HG03469 (cell line): Measurements from ENCODE around the gene GGT7.
A peak's percentile ranks its signal among the peaks of the same experiment; 100 is the strongest.
"Not testable (repeated sequence)": the region's sequence is repeated elsewhere in the genome, so short reads cannot be mapped to it uniquely, and the experiment has no call there.

Experiments used
- ATAC-seq: cut with Tn5 transposase; IDR thresholded peaks from one replicate; pipeline ENCODE4 v1.9.1; 2021; ENCODE audit warnings: mild to moderate bottlenecking, moderate library complexity, moderate number of reproducible peaks; ENCODE audit not compliant: unreplicated experiment

Gene GGT7

DNA sequence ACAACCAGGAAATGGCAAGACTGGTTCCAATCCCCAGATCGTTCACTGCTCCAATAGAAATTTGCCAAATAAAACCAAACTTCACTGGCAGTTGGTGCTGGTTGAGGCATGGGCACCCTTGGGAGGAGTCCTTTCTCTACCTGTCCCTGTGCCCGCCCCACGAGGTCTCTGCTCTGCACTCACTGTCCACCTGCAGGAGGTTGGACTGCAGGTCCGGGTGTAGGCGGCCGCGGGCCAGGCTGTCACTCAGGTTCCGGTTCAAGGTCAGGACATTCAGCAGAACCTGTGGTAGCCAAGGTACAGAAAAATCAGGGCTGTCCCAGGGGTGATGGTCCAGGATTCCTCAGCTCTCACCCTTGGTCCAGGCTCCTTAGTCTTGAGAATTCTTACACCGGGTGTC, 22.9 kb downstream of the GGT7 start:
- ATAC-seq = no peak

- no peak for ATAC-seq
Measured at GRCh38 chr20:34848597-34848996, 24.1 kb downstream of the GGT7 start.

- no peak for ATAC-seq
Measured at GRCh38 chr20:34843421-34843820, 29.2 kb downstream of the GGT7 start.

GRCh38 chr20:34842143-34842542, 30.5 kb downstream of the GGT7 start:
- ATAC-seq = no peak

DNA sequence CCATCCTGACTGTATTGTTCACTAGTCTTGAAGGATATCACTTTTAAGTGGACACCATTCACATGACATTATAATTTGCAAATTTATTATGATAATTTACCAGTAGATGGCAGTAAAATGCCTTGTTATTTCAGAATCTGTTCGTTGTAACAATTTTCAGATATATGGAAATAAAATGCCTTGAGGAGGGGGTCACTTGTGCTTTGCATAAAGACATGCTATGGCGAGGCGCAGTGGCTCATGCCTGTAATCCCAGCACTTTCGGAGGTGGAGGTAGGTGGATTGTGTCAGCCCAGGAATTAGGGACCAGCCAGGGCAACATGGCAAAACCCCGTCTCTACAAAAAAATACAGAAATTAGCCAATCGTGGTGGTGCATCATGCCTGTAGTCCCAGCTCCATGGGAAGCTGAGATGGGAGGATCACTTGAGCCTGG, 38.2 kb downstream of the GGT7 start:
- no peak for ATAC-seq

- ATAC-seq = no peak
Measured at GRCh38 chr20:34831936-34832335, 40.7 kb downstream of the GGT7 start.

GRCh38 chr20:34829191-34829590, 43.5 kb downstream of the GGT7 start:
- no peak for ATAC-seq

DNA sequence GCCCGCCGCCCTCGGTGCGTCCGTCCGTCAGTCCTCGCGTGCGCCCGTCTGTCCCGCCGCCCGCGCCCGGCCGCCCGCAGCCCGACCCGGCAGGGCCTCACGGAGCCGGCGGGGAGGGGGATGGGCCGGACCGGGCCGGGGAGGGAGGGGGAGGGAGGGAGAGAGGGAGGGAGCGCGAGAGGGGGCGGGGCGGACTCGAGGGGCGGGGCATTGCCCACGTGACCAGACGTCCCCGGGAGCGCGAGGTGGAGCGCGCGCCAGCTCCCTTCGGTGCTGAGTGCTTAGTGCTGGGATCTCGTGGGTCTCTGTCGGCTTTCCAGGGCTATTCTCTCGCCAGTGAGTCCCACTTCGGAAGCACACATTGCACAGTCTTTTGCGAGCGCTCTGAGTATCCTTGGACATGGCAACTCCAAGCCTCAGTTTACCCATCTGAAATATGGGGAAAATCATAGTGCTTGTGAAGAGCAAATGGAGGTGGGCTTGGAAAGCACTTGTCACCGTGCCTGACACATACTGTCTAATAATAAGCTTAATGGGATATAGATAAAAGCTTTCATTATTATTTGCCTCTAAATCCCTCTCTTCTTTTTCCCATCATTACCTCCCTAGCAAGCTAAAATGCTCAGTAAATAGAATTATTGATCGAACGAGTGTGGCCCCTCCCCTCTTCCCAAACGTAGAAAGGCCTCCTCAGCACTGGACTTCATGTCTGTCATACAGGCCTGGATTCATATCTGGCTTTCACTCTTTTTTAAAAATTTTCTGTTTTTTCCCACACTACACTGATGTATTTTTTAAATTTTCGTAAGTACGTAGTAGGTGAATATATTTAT, 46.9 kb downstream of the GGT7 start, which contains the start of gene NCOA6:
Gene NCOA6 (minus strand): TSS at position 122 of the 833 bp plus-strand sequence. CDS start 43,296 bp downstream, outside the sequence.
- ATAC-seq = peak; percentile 28

GRCh38 chr20:34824806-34825529, 47.7 kb downstream of the GGT7 start:
- peak; percentile 43 for ATAC-seq

DNA sequence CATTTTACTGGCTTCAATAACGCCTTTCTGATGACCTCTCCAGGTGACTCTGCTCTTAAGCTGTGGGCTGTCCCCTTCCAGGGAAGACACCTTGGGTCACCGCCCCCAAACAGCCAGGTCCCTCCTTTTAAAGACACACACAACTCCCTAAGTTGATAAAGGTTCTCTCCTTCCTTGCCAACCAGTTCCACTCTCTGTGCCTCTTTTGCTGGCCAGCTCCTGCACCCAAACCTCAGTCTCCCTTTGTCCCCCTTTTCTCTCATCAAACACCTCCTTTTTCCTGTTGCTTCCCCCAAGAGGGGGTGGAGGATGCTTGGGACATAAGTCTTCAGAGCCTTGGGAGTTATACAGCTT, 48.2 kb downstream of the GGT7 start:
- peak; percentile 36 for ATAC-seq

DNA sequence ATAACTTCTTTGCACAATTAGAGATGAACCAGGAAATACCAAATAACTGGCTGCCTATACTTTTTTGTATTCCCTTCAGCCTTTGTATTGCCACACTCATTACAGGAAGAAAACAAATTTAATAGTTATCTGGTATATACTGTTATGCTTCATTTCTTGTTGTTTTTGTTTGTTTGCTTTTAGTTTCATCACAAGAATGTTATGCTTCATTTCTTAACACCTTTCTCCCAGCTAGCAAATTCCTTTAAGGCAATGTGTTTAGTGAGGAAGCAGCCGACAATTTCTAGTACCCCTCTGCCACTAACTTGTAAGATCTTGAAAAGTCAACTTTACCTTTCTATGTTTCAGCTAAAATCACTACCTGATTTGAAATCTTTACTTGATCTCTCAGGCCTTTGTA, 48.6 kb downstream of the GGT7 start:
- ATAC-seq = no peak

- no peak for ATAC-seq
Measured at GRCh38 chr20:34820805-34821578, 51.7 kb downstream of the GGT7 start.

DNA sequence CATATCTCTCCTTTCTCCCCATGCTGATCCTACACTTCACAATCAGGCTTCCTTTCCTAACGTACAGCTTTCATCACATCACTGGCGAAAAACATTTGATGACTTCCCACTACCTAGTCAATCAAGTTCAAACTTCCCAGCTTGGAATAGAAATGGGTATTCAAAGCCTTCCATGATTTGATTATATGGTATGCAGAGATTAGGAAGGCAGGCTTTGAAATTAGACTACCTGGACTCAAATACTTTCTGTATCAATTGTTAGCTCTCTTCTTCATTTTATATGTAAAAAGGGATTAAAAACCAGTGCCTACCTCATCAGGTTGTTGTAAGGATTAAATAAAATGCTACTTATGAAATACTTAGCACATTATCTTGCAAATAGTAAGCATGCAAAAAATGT, 54.9 kb downstream of the GGT7 start:
- ATAC-seq = no peak

- no peak for ATAC-seq
Measured at GRCh38 chr20:34817072-34817471, 55.6 kb downstream of the GGT7 start.

DNA sequence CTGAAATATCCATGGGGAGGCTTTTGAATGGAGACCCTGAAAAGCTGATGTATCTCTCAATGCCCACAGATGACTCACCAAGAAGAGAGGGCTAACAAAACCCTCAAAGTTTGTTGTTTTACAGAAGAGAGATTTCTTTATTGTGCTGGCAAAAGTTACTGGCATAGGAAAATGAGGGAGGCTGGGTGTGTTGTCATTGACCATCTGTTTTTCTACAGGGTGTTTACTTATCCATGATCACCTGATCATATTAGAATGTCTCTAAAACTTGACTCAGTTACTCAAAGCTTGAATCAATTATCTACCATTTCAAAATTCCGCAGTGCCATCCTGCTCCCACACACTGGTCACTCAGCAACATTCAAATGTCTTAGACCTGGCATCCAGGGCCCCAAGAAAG, 57.0 kb downstream of the GGT7 start:
- ATAC-seq = no peak

GRCh38 chr20:34808583-34808982, 64.1 kb downstream of the GGT7 start:
- ATAC-seq = no peak

GRCh38 chr20:34807944-34808465, 64.7 kb downstream of the GGT7 start:
- ATAC-seq = not testable (repeated sequence)

GRCh38 chr20:34806255-34806654, 66.4 kb downstream of the GGT7 start:
- no peak for ATAC-seq

DNA sequence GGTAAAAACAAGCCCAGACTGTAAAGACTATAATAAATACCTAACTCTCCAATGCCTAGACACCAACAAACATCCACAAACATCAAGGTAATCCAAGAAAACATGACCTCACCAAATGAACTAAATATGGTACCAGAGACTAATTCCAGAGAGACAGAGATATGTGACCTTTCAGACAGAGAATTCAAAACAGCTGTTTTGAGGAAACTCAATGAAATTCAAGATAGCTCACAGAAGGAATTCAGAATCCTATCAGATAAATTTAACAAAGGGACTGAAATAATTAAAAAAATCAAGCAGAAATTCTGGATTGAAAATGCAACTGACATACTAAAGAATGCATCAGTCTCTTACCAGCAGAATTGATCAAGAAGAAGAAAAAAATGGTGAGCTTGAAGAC, 73.8 kb downstream of the GGT7 start:
- ATAC-seq = no peak

DNA sequence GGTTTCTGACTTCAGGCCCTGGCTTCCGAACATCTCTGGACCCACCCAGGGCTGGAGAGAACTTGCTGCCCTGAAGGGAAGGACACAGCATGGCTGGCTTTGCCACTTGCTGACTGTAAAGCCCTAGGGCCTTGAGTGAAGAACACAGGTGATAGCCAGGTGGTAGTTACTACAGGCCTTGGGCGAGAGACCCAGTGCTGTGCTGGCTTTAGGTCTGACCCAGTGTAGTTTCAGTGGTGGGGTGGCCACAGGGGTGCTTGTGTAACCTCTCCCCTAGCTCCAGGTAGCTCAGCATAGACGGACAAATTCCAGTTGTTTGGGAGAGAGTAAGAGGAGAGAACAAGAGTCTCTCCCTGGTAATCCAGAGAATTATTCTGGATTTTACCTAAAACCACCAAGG, 74.3 kb downstream of the GGT7 start:
- ATAC-seq = no peak
